ENCODE data around the gene DNAH14. TPM values are rescaled to one million over a fixed set of nuclear protein-coding genes. Genes with fewer than 3 reads are reported as not detected.

Gene DNAH14
- total RNA-seq, 1 experiment from 2014 or later, result 33.2 TPM

DNA sequence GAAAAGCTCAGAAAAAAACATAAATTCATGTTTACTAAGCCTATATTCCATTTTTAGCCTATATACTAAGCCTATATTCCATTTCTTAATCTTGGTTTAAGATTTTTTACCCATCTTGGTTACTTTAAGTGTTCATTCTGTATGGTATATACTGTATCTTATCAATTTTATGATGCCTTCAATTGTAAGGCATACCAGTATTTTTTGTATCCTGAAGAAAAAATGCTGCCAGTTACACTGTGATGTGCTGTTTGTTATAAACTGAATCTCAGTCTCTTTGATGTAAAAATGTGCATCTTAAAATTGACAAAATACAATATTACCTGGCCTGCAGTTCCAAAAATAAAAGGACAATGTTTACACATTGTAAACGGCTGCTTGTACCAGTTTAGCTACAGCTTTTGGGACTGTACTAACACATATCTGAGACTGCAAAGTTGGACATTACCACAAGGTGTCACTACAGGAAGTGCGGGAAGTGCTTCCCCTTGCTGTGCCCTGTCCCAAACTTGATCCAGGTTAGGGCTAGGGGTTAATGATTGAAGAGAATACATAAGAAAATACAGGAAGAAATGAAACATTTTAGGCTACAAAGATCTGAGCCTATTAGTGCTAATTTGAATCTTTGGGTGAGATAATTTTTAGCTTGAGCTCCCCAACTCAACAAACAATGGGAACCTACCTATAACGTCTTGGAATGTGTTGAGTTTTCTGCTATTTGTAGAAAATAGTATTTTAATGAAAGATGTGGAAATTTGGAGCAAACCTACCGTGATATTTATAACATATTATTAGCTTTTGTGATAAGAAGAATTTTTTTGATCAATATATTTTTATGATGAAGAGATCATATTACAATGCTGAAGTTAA lies 389.5 kb downstream of the DNAH14 start:
- H3K9ac ChIP-seq (ENCODE audit: low read length), result no peak overlapping the region
- ATAC-seq (peak; percentile 100), DNase-seq (ENCODE audit: low read depth, low spot score) (peak; percentile 36)
- no peaks in the 10 kb centered on the region for H3K79me2 ChIP-seq (ENCODE audit: insufficient read depth, low read length)
- no peaks in the 10 kb centered on the region for H3K27me3 ChIP-seq (ENCODE audit: insufficient read depth, low read length)
- no peaks in the 10 kb centered on the region for H3K9me3 ChIP-seq (ENCODE audit: control insufficient read depth in 1 of 2, insufficient read depth in 1 of 2, low read depth in 1 of 2, low read length in 2 of 2)
- H3K4me3 ChIP-seq (replicated peaks in 1 of 2; ENCODE audit: low read depth in 1 of 2, low read length in 2 of 2), result no peak overlapping the region
- no peaks in the 10 kb centered on the region for H4K20me1 ChIP-seq (ENCODE audit: insufficient read depth)
- no peak overlapping the region for H3K4me2 ChIP-seq (ENCODE audit: low read length)
- intact Hi-C loops (cut with micrococcal nuclease), result loop anchor here (2.0 kb wide), 1 partner anchor 658 kb away; no protein-coding TSS in a partner anchor
- RAD21 ChIA-PET (ENCODE audit: low non-redundant PET in 1 of 2, low total read pairs in 2 of 2, uncharacterized antibody in 2 of 2, unreplicated experiment in 2 of 2), result no interaction called here
- no peak overlapping the region for H2AFZ ChIP-seq (ENCODE audit: low read depth, low read length, poor library complexity, severe bottlenecking)
- no TSS peak for BruUV-seq (replicated peaks)
- TF ChIP-seq RAD21 (IDR thresholded peaks at IDR 0.05; ENCODE audit: low read depth), result peak; percentile 80
- peak; percentile 68; the same call in 1 of the 2 replicates for TF ChIP-seq CBX3 (IDR thresholded peaks at IDR 0.05; ENCODE audit: low read depth)
- TF ChIP-seq SP1 (IDR thresholded peaks at IDR 0.05; ENCODE audit: low read depth), result no peak
- TF ChIP-seq POLR2AphosphoS5 (IDR thresholded peaks at IDR 0.05; ENCODE audit: low read depth, low read length), result no peak
- TF ChIP-seq, protein P1, sequence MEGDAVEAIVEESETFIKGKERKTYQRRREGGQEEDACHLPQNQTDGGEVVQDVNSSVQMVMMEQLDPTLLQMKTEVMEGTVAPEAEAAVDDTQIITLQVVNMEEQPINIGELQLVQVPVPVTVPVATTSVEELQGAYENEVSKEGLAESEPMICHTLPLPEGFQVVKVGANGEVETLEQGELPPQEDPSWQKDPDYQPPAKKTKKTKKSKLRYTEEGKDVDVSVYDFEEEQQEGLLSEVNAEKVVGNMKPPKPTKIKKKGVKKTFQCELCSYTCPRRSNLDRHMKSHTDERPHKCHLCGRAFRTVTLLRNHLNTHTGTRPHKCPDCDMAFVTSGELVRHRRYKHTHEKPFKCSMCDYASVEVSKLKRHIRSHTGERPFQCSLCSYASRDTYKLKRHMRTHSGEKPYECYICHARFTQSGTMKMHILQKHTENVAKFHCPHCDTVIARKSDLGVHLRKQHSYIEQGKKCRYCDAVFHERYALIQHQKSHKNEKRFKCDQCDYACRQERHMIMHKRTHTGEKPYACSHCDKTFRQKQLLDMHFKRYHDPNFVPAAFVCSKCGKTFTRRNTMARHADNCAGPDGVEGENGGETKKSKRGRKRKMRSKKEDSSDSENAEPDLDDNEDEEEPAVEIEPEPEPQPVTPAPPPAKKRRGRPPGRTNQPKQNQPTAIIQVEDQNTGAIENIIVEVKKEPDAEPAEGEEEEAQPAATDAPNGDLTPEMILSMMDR (IDR thresholded peaks at IDR 0.05 in 2 of 3, conservative IDR thresholded peaks at IDR 0.05 in 1 of 3; ENCODE audit: borderline replicate concordance in 1 of 3, insufficient read depth in 1 of 3, low read depth in 2 of 3, low read length in 2 of 3), result peak; percentile 66 to 86 (median 85)
- no peak overlapping the region for H3K27ac ChIP-seq (ENCODE audit: low read depth, low read length)
- H3K9me2 ChIP-seq (ENCODE audit: insufficient read depth), result no peaks in the 10 kb centered on the region
- no peaks in the 10 kb centered on the region for H3K36me3 ChIP-seq (ENCODE audit: control insufficient read depth in 1 of 2, insufficient read depth in 2 of 2, low read length in 2 of 2)
- CTCF ChIA-PET, result interaction anchor here (0.7 to 2.0 kb wide), 6 partner anchors 11 to 123 kb away, joined by 3 to 15 read pairs (median 6); no protein-coding TSS in a partner anchor
- POLR2A ChIA-PET, result no interaction called here
- no peaks in the 10 kb centered on the region; a peak in 1 of 4 replicates for H3K4me1 ChIP-seq (ENCODE audit: control insufficient read depth in 1 of 2, insufficient read depth in 2 of 2, low read length in 2 of 2)

DNA sequence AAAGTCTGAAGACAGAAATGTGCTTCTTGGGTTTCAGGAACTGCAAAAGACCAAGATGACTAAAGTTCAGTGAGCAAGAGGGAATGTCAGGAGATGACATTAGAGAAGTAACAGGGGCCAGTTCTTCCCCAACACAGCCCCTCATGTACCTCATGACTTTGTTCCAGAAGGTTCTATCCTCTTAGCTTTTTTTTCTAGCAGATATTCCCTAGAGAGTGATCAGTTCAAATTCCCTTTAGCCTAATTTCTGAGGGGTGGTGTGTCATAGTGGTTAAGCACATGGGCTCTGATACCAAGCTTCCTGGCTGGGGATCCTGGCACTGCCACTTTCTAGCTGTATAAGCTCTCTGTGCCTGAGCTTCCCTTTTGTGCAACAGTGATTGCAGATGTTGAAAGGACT lies 390.4 kb downstream of the DNAH14 start:
- no TSS peak for BruUV-seq (replicated peaks)
- ATAC-seq, result no peak
- Histone ChIP-seq H3K36me3 (ENCODE audit: control insufficient read depth in 1 of 2, insufficient read depth in 2 of 2, low read length in 2 of 2) (no peaks in the 10 kb centered on the region), H3K27me3 (ENCODE audit: insufficient read depth, low read length) (no peaks in the 10 kb centered on the region), H2AFZ (ENCODE audit: low read depth, low read length, poor library complexity, severe bottlenecking) (no peak overlapping the region), H3K4me2 (ENCODE audit: low read length) (no peak overlapping the region), H3K4me1 (ENCODE audit: control insufficient read depth in 1 of 2, insufficient read depth in 2 of 2, low read length in 2 of 2) (no peaks in the 10 kb centered on the region; a peak in 1 of 4 replicates), H3K9me2 (ENCODE audit: insufficient read depth) (no peaks in the 10 kb centered on the region), H3K9me3 (ENCODE audit: control insufficient read depth in 1 of 2, insufficient read depth in 1 of 2, low read depth in 1 of 2, low read length in 2 of 2) (no peaks in the 10 kb centered on the region), H3K79me2 (ENCODE audit: insufficient read depth, low read length) (no peaks in the 10 kb centered on the region), H3K27ac (ENCODE audit: low read depth, low read length) (no peak overlapping the region), H3K4me3 (replicated peaks in 1 of 2; ENCODE audit: low read depth in 1 of 2, low read length in 2 of 2) (no peak overlapping the region), H4K20me1 (ENCODE audit: insufficient read depth) (no peaks in the 10 kb centered on the region), H3K9ac (ENCODE audit: low read length) (no peak overlapping the region)
- TF ChIP-seq ZNF274 (IDR thresholded peaks at IDR 0.05; ENCODE audit: low read depth, low read length) (no peak), SIN3A (IDR thresholded peaks at IDR 0.05; ENCODE audit: low read depth) (no peak), TCF7L2 (IDR thresholded peaks at IDR 0.05; ENCODE audit: borderline replicate concordance, extremely low read depth, insufficient read depth, insufficient read length) (no peak), JUND (IDR thresholded peaks at IDR 0.05) (no peak), ZFX (IDR thresholded peaks at IDR 0.05) (no peak), EZH2phosphoT487 (IDR thresholded peaks at IDR 0.05; ENCODE audit: borderline replicate concordance) (no peak), CEBPB (IDR thresholded peaks at IDR 0.05; ENCODE audit: low read depth) (no peak)
- TF ChIP-seq, protein P2, sequence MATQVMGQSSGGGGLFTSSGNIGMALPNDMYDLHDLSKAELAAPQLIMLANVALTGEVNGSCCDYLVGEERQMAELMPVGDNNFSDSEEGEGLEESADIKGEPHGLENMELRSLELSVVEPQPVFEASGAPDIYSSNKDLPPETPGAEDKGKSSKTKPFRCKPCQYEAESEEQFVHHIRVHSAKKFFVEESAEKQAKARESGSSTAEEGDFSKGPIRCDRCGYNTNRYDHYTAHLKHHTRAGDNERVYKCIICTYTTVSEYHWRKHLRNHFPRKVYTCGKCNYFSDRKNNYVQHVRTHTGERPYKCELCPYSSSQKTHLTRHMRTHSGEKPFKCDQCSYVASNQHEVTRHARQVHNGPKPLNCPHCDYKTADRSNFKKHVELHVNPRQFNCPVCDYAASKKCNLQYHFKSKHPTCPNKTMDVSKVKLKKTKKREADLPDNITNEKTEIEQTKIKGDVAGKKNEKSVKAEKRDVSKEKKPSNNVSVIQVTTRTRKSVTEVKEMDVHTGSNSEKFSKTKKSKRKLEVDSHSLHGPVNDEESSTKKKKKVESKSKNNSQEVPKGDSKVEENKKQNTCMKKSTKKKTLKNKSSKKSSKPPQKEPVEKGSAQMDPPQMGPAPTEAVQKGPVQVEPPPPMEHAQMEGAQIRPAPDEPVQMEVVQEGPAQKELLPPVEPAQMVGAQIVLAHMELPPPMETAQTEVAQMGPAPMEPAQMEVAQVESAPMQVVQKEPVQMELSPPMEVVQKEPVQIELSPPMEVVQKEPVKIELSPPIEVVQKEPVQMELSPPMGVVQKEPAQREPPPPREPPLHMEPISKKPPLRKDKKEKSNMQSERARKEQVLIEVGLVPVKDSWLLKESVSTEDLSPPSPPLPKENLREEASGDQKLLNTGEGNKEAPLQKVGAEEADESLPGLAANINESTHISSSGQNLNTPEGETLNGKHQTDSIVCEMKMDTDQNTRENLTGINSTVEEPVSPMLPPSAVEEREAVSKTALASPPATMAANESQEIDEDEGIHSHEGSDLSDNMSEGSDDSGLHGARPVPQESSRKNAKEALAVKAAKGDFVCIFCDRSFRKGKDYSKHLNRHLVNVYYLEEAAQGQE (IDR thresholded peaks at IDR 0.05; ENCODE audit: low read depth), result no peak
- TF ChIP-seq, protein P3, sequence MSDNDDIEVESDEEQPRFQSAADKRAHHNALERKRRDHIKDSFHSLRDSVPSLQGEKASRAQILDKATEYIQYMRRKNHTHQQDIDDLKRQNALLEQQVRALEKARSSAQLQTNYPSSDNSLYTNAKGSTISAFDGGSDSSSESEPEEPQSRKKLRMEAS (IDR thresholded peaks at IDR 0.05), result no peak
- ChIA-PET CTCF (interaction anchor here (2.0 kb wide), 1 partner anchor 11 kb away, joined by 8 read pairs; no protein-coding TSS in a partner anchor), POLR2A (no interaction called here), RAD21 (ENCODE audit: low non-redundant PET in 1 of 2, low total read pairs in 2 of 2, uncharacterized antibody in 2 of 2, unreplicated experiment in 2 of 2) (no interaction called here)
- no peak for DNase-seq (ENCODE audit: low read depth, low spot score)
- intact Hi-C loops (cut with micrococcal nuclease), result loop anchor here (2.0 kb wide), 1 partner anchor 657 kb away; no protein-coding TSS in a partner anchor
